Cardiac fibroblast (primary cell): ENCODE results near the gene SERPINA4.

ENCODE experiments used
- DNase-seq, 2 donors: peaks; one replicate each; pipeline versions ENCODE4 v3.0.0 to v3.0.0-alpha.2; 2010; ENCODE audit warnings: low read depth in 2 of 2
- H3K4me3 ChIP-seq, 2 donors: replicated peaks in 1 of 2; 1 replicate in 1 of 2; 2 replicates in 1 of 2; pipeline ENCODE4 v1.5.1; 2011; ENCODE audit warnings: low read depth in 2 of 2, low read length in 2 of 2, mild to moderate bottlenecking in 2 of 2, moderate library complexity in 1 of 2
- CTCF ChIP-seq: IDR thresholded peaks from one replicate; pipeline ENCODE4 v1.5.1; 2011; ENCODE audit warnings: low read depth, mild to moderate bottlenecking, low read length, inconsistent platforms

The SERPINA4 gene

GRCh38 chr14:94535506-94535905, 25.7 kb upstream of the SERPINA4 start:
- TF ChIP-seq CTCF, result no peak
- H3K4me3 ChIP-seq, result no peak overlapping the region
- no peak for DNase-seq

- TF ChIP-seq CTCF, result no peak
- DNase-seq, result peak; percentile 12 to 51
- no peak overlapping the region for H3K4me3 ChIP-seq
These were observed 24.4 kb upstream of the SERPINA4 start for GRCh38 chr14:94536836-94537235.

GRCh38 chr14:94538070-94538740, 23.0 kb upstream of the SERPINA4 start:
- no peak for TF ChIP-seq CTCF
- DNase-seq, result no peak
- no peak overlapping the region for H3K4me3 ChIP-seq

- no peak overlapping the region for H3K4me3 ChIP-seq
- no peak for TF ChIP-seq CTCF
- no peak for DNase-seq
These were observed 22.1 kb upstream of the SERPINA4 start for GRCh38 chr14:94539181-94539580.

- peak; percentile 5 for TF ChIP-seq CTCF
- peak; percentile 64 to 77 for DNase-seq
These were observed 21.0 kb upstream of the SERPINA4 start for GRCh38 chr14:94540031-94540794.

GRCh38 chr14:94541234-94541975, 19.8 kb upstream of the SERPINA4 start:
- H3K4me3 ChIP-seq, result no peak overlapping the region
- DNase-seq, result peak in 1 of 2 donors; percentile 10
- no peak for TF ChIP-seq CTCF

More at GRCh38 chr14:94540031-94540794, 21.0 kb upstream of the SERPINA4 start:
- H3K4me3 ChIP-seq, result no peak overlapping the region
